Heart left ventricle (tissue), 16 donors: ENCODE results near the gene NDRG3. TPM values are rescaled to one million over a fixed set of nuclear protein-coding genes. Genes with fewer than 3 reads are reported as not detected.

Source experiments
- ATAC-seq, 4 donors: fragments of 200-7000 bp; cut with Tn5 transposase; one replicate each; pipeline ENCODE4 v1.9.1; 2020 to 2022; ENCODE audit warnings: moderate library complexity in 4 of 4, mild to moderate bottlenecking in 3 of 4, moderate number of reproducible peaks in 1 of 4
- DNase-seq, 5 donors: peaks; one replicate each; pipeline ENCODE4 v3.0.0-alpha.2; 2020
- H3K27ac ChIP-seq, 12 donors: fragments of 200-600 bp; sonication (generic) in 4 of 12; one replicate each; pipeline versions ENCODE4 v1.5.0 to v1.8.0; 2016 to 2022; ENCODE audit warnings: mild to moderate bottlenecking in 2 of 12
- H3K27me3 ChIP-seq, 9 donors: fragments of 200-600 bp; sonication (generic) in 2 of 9; one replicate each; pipeline versions ENCODE4 v1.5.1 to v1.8.0; 2016 to 2022; ENCODE audit warnings: mild to moderate bottlenecking in 3 of 9
- H3K36me3 ChIP-seq, 9 donors: fragments of 200-600 bp; sonication (generic) in 2 of 9; one replicate each; pipeline versions ENCODE4 v1.5.0 to v1.8.0; 2018 to 2022; ENCODE audit warnings: mild to moderate bottlenecking in 2 of 9
- H3K4me1 ChIP-seq, 12 donors: fragments of 200-600 bp; sonication (generic) in 4 of 12; one replicate each; pipeline versions ENCODE4 v1.5.0 to v1.8.0; 2016 to 2022; ENCODE audit warnings: mild to moderate bottlenecking in 3 of 12
- H3K4me3 ChIP-seq, 12 donors: fragments of 200-600 bp; sonication (generic) in 4 of 12; one replicate each; pipeline versions ENCODE4 v1.5.0 to v1.8.0; 2017 to 2022; ENCODE audit warnings: mild to moderate bottlenecking in 9 of 12, moderate library complexity in 4 of 12
- H3K9me3 ChIP-seq, 12 donors: fragments of 200-600 bp; sonication (generic) in 4 of 12; one replicate each; pipeline versions ENCODE4 v1.5.0 to v1.8.0; 2016 to 2022; ENCODE audit warnings: mild to moderate bottlenecking in 1 of 12
- POLR2A ChIP-seq, 2 donors: fragments of 450-650 bp; IDR thresholded peaks; one replicate each; pipeline ENCODE4 v1.6.1; 2017; ENCODE audit warnings: antibody characterized with exemption in 2 of 2, mild to moderate bottlenecking in 2 of 2, moderate library complexity in 2 of 2
- WGBS, 4 donors: extraction: QIAGEN DNeasy Blood & Tissue Kit in 2 of 4; methylation state at CpG; one replicate each; pipeline versions ENCODE4 v1.1.5 to v1.1.7; 2013 to 2018; 5-methylcytosine and 5-hydroxymethylcytosine counted together
- intact Hi-C, 10 donors: fragments of 100-400 bp; cut with DNase I; formaldehyde crosslinking; loops; one replicate each; pipeline versions ENCODE4 v1.11.1 to v1.14.2; 2022
- long read RNA-seq, 3 donors: library from polyadenylated mRNA; unstranded; transcript quantifications; one replicate each; pipeline ENCODE4 v2.0.0, GENCODE V29; 2020 to 2021
- polyA plus RNA-seq, 2 donors: library from polyadenylated mRNA; stranded (reverse); fragments of 200-250 nt; gene quantifications; one replicate each; pipeline ENCODE4 v1.2.3, GENCODE V29; 2013
- total RNA-seq, 9 donors: library from RNA; depleted of rRNA in 2 of 9; stranded (reverse); fragments of >200 nt in 2 of 9; fragmentation: NEBNext Ultra II Directional in 3 of 9; extraction: Animal tissue kit (Norgen Biotek cat#: 25700) in 3 of 9; gene quantifications; one replicate each; pipeline versions ENCODE4 v1.1.0 to v1.2.4, GENCODE V29; 2016 to 2023
- TF ChIP-seq, protein P1 (sequence below), 12 donors: fragments of 200-600 bp; sonication (generic) in 4 of 12; IDR thresholded peaks; one replicate each; pipeline versions ENCODE4 v1.5.0 to v1.8.0; 2018 to 2022; ENCODE audit warnings: antibody characterized with exemption in 12 of 12, mild to moderate bottlenecking in 5 of 12
- donor health status: ischemic (EF 13 %, LVEDD 7.1; RV severe dilation, severe dysfunction).
- donor health status: healthy with polysubstance abuse.
- donor health status: DM: no; HTN: yes; CAD: no.
- donor health status: DM: no; HTN: no; CAD: no.
- donor health status: ischemic (EF 25% LVEDD 6.9; RV normal size, moderate dysfunction).
- donor health status: ischemic (EF 25% LVEDD 5.7; RV mildly dilated, moderate dysfunction).
- donor health status: healthy.
- donor health status: DM: yes; HTN: yes; CAD: no.
- donor health status: ischemic (EF 35%, LVEDD 5.7; RV mildly dilated, moderate dysfunction).
- donor health status: nonischemic (EF 11% LVEDD 7.7; RV severe dilation, severe dysfunction).
- donor health status: DM: yes; HTN: yes; CAD: no.
- donor health status: PGD.
- donor health status: ischemic (EF 29% LVEDD 5.4; RV normal size, mild dysfunction).
- donor health status: nonischemic (EF 23%, LVEDD 6.1; RV moderate dilation, normal function).

NDRG3 gene
- total RNA-seq (10 to 100 TPM; 17.3 to 34.8 (median 31.1) TPM), polyA plus RNA-seq (10 to 100 TPM; 21.1 to 22.2 TPM)
- long read RNA-seq, donor 1, transcript NDRG3-204 (17 exons, 2,978 nt): minor isoform, 6 of 46 reads
- long read RNA-seq, donor 1, transcript NDRG3-201 (16 exons, 2,964 nt): major isoform, 20 of 46 reads
- long read RNA-seq, donor 1, partial matches to known transcripts: 12 of 46 reads
- long read RNA-seq, donor 1, other reads (novel, unspliced or antisense): 6 of 46 reads
- long read RNA-seq, donor 2, transcript NDRG3-204 (17 exons, 2,978 nt): minor isoform, 19 of 175 reads
- long read RNA-seq, donor 2, transcript NDRG3-201 (16 exons, 2,964 nt): major isoform, 66 of 175 reads
- long read RNA-seq, donor 2, transcript NDRG3-202 (15 exons, 2,917 nt): minor isoform, 13 of 175 reads
- long read RNA-seq, donor 2, partial matches to known transcripts: 50 of 175 reads
- long read RNA-seq, donor 2, other reads (novel, unspliced or antisense): 27 of 175 reads
- long read RNA-seq, donor 3, transcript NDRG3-201 (16 exons, 2,964 nt): major isoform, 12 of 36 reads
- long read RNA-seq, donor 3, transcript NDRG3-204 (17 exons, 2,978 nt): minor isoform, 5 of 36 reads
- long read RNA-seq, donor 3, partial matches to known transcripts: 13 of 36 reads
- long read RNA-seq, donor 3, other reads (novel, unspliced or antisense): 5 of 36 reads

DNA sequence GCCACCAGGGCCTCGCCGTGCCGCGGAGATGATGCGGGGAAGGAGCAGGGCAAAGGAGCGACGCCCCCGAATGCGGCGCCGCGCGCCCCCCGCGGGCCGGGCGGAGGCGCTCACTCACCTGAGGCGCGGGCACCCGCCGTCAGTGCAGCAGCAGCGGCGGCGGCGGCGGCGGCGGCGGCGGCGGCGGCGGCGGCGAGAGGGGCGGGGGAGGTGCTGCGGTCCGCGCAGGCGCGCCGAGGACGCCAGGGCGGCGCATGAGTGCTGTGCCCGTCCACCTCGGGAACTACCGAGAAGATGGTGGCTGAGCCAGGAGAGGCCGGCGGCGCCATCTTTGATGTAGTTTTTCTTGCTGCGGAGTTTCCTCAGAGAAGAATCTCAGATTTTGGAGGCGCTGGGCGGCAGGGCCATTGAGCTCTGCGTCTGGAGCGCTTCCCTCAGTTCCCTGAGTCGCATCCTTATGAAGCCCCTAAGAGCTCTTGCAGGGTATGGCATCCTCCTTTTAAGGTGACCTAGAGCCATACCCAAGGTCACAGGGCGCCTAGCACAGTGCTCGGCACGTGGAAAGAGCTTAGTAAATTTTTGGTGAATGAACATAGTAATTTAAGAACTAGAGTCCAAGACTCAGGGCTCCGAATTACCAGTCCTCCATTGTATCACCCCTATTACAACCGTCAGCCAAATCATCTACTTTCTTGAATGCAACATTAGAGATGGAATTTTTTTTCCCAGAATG is at the start of gene NDRG3:
Gene NDRG3, minus strand, starts transcription at position 164 of the 733 bp plus-strand sequence. CDS start 24,355 bp downstream, outside the sequence.
- 3 to 23% (median 5%) methylated on average over 9 to 63 of the region's 63 CpGs for WGBS, 4 donors
- ATAC-seq: peak; percentile 89 to 96 (median 93)
- no peaks in the 10 kb centered on the region for H3K27me3 ChIP-seq
- peak; percentile 94 to 97 (median 96) for DNase-seq
- intact Hi-C loops: loop anchor here in 3 of 10 donors (5.0 to 10.0 kb wide), 2 partner anchors 139 to 191 kb away; partner anchors contain the start of gene RAB5IF (in 1 of the 3)
- peak in 1 of 2 donors; percentile 32 for TF ChIP-seq POLR2A (IDR thresholded peaks at IDR 0.05)
- TF ChIP-seq, protein P1, sequence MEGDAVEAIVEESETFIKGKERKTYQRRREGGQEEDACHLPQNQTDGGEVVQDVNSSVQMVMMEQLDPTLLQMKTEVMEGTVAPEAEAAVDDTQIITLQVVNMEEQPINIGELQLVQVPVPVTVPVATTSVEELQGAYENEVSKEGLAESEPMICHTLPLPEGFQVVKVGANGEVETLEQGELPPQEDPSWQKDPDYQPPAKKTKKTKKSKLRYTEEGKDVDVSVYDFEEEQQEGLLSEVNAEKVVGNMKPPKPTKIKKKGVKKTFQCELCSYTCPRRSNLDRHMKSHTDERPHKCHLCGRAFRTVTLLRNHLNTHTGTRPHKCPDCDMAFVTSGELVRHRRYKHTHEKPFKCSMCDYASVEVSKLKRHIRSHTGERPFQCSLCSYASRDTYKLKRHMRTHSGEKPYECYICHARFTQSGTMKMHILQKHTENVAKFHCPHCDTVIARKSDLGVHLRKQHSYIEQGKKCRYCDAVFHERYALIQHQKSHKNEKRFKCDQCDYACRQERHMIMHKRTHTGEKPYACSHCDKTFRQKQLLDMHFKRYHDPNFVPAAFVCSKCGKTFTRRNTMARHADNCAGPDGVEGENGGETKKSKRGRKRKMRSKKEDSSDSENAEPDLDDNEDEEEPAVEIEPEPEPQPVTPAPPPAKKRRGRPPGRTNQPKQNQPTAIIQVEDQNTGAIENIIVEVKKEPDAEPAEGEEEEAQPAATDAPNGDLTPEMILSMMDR (IDR thresholded peaks at IDR 0.05): no peak
- peak within 1 kb of the TSS; percentile 59 to 98 (median 91) for H3K27ac ChIP-seq
- H3K4me3 ChIP-seq: peak within 1 kb of the TSS; percentile 71 to 99 (median 82)
- no peaks in the 10 kb centered on the region for H3K9me3 ChIP-seq
- H3K4me1 ChIP-seq: peaks cover 0 to 63% (median 22%) of the 10 kb centered on the region in 12 donors
- H3K36me3 ChIP-seq: no peaks in the 10 kb centered on the region

DNA sequence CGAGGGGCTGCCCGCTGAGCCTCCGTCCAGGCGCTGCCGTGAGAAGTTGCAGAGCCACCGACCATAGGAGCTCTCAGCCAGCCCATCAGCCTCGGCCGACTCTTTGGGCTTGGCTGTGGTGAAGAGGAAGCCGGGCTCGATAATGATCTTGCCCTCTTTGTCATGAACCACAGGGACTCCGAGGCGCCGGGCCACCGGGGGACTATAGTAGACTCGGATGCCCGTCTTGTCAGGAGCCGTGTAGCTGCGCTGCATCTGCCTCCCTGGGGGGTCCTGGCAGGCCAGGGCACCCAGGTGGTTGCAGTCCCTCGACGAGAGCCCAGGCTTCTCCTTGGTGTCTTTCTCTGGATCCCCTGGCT is 48.2 kb upstream of the NDRG3 start:
- no peak for ATAC-seq
- 75 to 81% (median 80%) methylated on average over 11 to 20 of the region's 20 CpGs for WGBS, 4 donors
- TF ChIP-seq, protein P1 (IDR thresholded peaks at IDR 0.05): no peak
- TF ChIP-seq POLR2A (IDR thresholded peaks at IDR 0.05): no peak

DNA sequence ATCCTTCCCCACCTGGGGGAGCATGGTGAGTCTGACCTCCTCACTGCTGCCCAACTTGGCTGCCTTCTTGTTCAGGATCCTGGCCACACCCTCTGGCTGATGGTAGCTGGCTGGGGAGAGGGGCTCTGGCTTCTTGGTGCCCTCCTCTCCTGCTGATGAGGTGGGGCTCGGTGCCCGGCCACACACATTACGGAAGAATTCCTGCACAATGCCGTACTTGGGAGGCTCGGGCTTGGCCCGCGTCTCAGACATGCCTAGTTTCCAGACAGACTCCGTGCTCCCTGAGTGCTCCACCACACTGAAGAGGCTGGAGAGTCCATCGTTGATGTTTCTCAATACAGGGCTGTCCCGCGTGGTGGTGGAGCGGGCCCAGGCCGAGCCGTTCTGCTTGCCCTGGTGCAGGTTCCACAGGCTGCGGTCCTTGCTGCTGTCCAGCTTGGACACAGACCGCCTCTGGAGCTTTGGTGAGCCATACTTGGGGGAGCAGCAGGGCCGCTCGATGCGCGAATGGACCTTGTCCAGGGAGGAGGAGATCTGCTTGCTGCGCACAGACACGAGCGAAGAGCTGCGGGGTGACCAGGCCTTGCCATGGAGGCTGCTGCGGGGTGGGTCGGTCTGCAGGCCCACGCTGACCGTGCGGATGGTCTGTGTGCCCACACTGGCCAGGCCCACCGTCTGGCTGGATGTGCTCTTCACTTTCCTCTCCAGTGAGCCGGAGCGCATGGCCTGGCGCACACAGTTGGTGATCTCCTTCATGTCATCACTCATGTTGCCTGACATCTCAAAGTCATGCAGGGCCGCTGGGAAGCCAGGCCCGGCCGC is 47.6 kb upstream of the NDRG3 start:
- Histone ChIP-seq H3K4me3 (no peak overlapping the region), H3K9me3 (no peaks in the 10 kb centered on the region), H3K27me3 (no peaks in the 10 kb centered on the region), H3K27ac (no peak overlapping the region), H3K4me1 (peaks cover 0 to 17% (median 2%) of the 10 kb centered on the region in 12 donors), H3K36me3 (peaks cover 4 to 98% (median 81%) of the 10 kb centered on the region in 9 donors)
- intact Hi-C loops: loop anchor here in 7 of 10 donors (2.0 to 10.0 kb wide), 5 partner anchors 34 to 94 kb away; a partner anchor contains a TSS
- TF ChIP-seq, protein P1 (IDR thresholded peaks at IDR 0.05): no peak
- no peak for TF ChIP-seq POLR2A (IDR thresholded peaks at IDR 0.05)
- WGBS, 4 donors: 79 to 90% (median 87%) methylated on average over 16 to 36 of the region's 36 CpGs
- peak in 2 of 4 donors; percentile 10 to 25 for ATAC-seq
- no peak for DNase-seq

More for the DNA sequence above, 48.2 kb upstream of the NDRG3 start:
- Histone ChIP-seq H3K36me3 (peaks cover 4 to 98% (median 87%) of the 10 kb centered on the region in 9 donors), H3K27me3 (no peaks in the 10 kb centered on the region), H3K9me3 (no peaks in the 10 kb centered on the region), H3K27ac (no peak overlapping the region), H3K4me1 (peaks cover 0 to 17% (median 2%) of the 10 kb centered on the region in 12 donors), H3K4me3 (no peak overlapping the region)
- DNase-seq: no peak
- intact Hi-C loops: loop anchor here in 6 of 10 donors (5.0 to 10.0 kb wide), 4 partner anchors 33 to 93 kb away; a partner anchor contains a TSS
